ENCODE results near the gene ADAP1.

DNA sequence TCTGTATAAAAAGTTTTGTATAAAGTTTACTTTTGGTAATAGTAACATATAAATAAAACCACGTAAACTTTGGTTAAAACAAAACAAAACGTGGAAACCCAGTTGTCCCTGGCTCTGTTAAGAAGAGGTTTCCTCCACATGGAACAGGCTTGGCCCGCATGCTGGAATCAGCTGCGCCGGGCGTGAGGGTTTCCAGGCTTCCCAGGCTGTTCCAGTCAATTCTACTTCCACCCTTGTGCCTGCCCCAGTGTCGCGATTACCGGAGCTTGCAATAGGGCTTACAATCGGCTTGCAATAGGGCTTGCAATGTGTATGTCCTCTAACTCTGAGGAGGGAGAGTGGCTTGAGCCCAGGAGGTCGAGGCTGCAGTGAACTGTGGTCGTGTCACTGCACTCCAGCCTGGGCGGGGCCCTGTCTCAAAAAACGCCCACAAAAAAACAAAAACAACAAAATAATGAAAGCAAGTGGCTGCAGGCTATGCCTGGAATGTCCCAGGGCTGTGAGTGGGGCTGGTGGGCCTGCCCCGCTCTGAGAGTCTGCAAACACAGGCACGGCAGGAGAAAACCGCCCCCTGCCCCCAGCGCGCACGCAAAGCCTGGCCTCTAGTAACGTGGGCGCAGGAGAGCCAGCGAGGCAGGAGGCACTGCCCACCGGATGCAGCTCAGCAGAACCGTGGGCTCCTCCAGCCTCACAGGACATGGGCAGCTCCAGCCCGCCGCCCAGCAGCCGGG is 44.8 kb upstream of the ADAP1 start:
- TF ChIP-seq, protein P1, sequence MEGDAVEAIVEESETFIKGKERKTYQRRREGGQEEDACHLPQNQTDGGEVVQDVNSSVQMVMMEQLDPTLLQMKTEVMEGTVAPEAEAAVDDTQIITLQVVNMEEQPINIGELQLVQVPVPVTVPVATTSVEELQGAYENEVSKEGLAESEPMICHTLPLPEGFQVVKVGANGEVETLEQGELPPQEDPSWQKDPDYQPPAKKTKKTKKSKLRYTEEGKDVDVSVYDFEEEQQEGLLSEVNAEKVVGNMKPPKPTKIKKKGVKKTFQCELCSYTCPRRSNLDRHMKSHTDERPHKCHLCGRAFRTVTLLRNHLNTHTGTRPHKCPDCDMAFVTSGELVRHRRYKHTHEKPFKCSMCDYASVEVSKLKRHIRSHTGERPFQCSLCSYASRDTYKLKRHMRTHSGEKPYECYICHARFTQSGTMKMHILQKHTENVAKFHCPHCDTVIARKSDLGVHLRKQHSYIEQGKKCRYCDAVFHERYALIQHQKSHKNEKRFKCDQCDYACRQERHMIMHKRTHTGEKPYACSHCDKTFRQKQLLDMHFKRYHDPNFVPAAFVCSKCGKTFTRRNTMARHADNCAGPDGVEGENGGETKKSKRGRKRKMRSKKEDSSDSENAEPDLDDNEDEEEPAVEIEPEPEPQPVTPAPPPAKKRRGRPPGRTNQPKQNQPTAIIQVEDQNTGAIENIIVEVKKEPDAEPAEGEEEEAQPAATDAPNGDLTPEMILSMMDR (IDR thresholded peaks at IDR 0.05): no peak
- no peak for TF ChIP-seq EP300 (IDR thresholded peaks at IDR 0.05)
- TF ChIP-seq POLR2A (IDR thresholded peaks at IDR 0.05): no peak
